SIG-M5 treated with dmso at 0.1 percent for 504 hours (cell line): ENCODE data around the gene NTSR1.

Experiments
- DNase-seq: peaks from one replicate; lab custom pipeline; 2025; ENCODE audit not compliant: unreplicated experiment; lab: John Stamatoyannopoulos, UW

The NTSR1 gene

GRCh38 chr20:62768234-62768546 is 59.6 kb downstream of the NTSR1 start:
- DNase-seq: no peak

GRCh38 chr20:62768551-62769287 is 60.1 kb downstream of the NTSR1 start:
- no peak for DNase-seq

- no peak for DNase-seq
These were observed 60.9 kb downstream of the NTSR1 start for GRCh38 chr20:62769346-62770071.

GRCh38 chr20:62770111-62770910 is 61.7 kb downstream of the NTSR1 start:
- DNase-seq: no peak

GRCh38 chr20:62770916-62771315 is 62.3 kb downstream of the NTSR1 start:
- no peak for DNase-seq

- no peak for DNase-seq
These were observed 62.9 kb downstream of the NTSR1 start for GRCh38 chr20:62771396-62772102.

- DNase-seq: no peak
These were observed 63.5 kb downstream of the NTSR1 start for GRCh38 chr20:62772103-62772611.

- DNase-seq: no peak
These were observed 64.0 kb downstream of the NTSR1 start for GRCh38 chr20:62772619-62772989.

GRCh38 chr20:62772990-62773844 is 64.6 kb downstream of the NTSR1 start:
- no peak for DNase-seq

GRCh38 chr20:62773845-62774714 is 65.4 kb downstream of the NTSR1 start:
- no peak for DNase-seq

- DNase-seq: no peak
These were observed 66.1 kb downstream of the NTSR1 start for GRCh38 chr20:62774762-62775161.

- DNase-seq: no peak
These were observed 66.6 kb downstream of the NTSR1 start for GRCh38 chr20:62775206-62775605.

- no peak for DNase-seq
These were observed 67.5 kb downstream of the NTSR1 start for GRCh38 chr20:62776035-62776691.

- DNase-seq: peak; percentile 70
These were observed 68.3 kb downstream of the NTSR1 start for GRCh38 chr20:62776692-62777527.

- DNase-seq: no peak
These were observed 68.8 kb downstream of the NTSR1 start for GRCh38 chr20:62777528-62777830.

GRCh38 chr20:62778058-62778457 is 69.4 kb downstream of the NTSR1 start:
- DNase-seq: no peak

- DNase-seq: no peak
These were observed 70.2 kb downstream of the NTSR1 start for GRCh38 chr20:62778601-62779416.
